ENCODE data around the gene ZFHX3.

GRCh38 chr16:72972878-72973571 lies 74.9 kb downstream of the ZFHX3 start:
- TF ChIP-seq CTCF (IDR thresholded peaks at IDR 0.05 in 8 of 11, conservative IDR thresholded peaks at IDR 0.05 in 3 of 11) (no peak), POLR2AphosphoS5 (IDR thresholded peaks at IDR 0.05) (no peak), POLR2A (IDR thresholded peaks at IDR 0.05) (no peak)
